K562 (cell line): ENCODE data around the gene CTNS. TPM values are rescaled to one million over a fixed set of nuclear protein-coding genes. Genes with fewer than 3 reads are reported as not detected.

Experiments
- CREB1 ChIP-seq, 2 experiments: sonication (generic) in 1 of 2; formaldehyde crosslinking in 1 of 2; IDR thresholded peaks; 2 replicates each; pipeline versions ENCODE4 v1.6.1 to v1.8.0; 2012 to 2022; ENCODE audit warnings: inconsistent platforms in 1 of 2, mild to moderate bottlenecking in 1 of 2, missing genetic modification reagents in 1 of 2, moderate library complexity in 1 of 2
- GABPB2 ChIP-seq: fragments of 250-450 bp; sonication (Bioruptor Pico); conservative IDR thresholded peaks from 2 replicates; pipeline ENCODE4 v1.5.1; 2021; ENCODE audit warnings: mild to moderate bottlenecking
- NFRKB ChIP-seq: fragments of 450-650 bp; IDR thresholded peaks from 2 replicates; pipeline ENCODE4 v1.6.1; 2016; ENCODE audit warnings: low read depth
- NR2C2 ChIP-seq, 2 experiments: fragments of 200-800 bp in 1 of 2; sonication (Bioruptor generic) in 1 of 2; sonication (generic) in 1 of 2; formaldehyde crosslinking in 1 of 2; IDR thresholded peaks; 2 replicates each; pipeline versions ENCODE4 v1.6.1 to v1.8.0; 2016 to 2022; ENCODE audit warnings: mild to moderate bottlenecking in 1 of 2, missing compliant biosample characterization in 1 of 2, missing genetic modification characterization in 1 of 2, missing genetic modification reagents in 1 of 2
- RBM14 ChIP-seq: fragments of 200-400 bp; formaldehyde crosslinking; IDR thresholded peaks from 2 replicates; pipeline ENCODE4 v1.6.1; 2018; ENCODE audit warnings: low read depth, mild to moderate bottlenecking, low read length, moderate library complexity, borderline replicate concordance; ENCODE audit not compliant: insufficient read depth
- ZNF347 ChIP-seq: fragments of 450-650 bp; formaldehyde crosslinking; IDR thresholded peaks from 2 replicates; pipeline ENCODE4 v1.4.0; 2020; ENCODE audit warnings: low read depth, mild to moderate bottlenecking, moderate library complexity
- polyA plus RNA-seq, 8 experiments: library from polyadenylated mRNA; depleted of rRNA in 4 of 8; stranded (reverse) in 5 of 8; unstranded in 3 of 8; fragments of >200 nt; fragmentation: Nextera tagmentation in 2 of 8; fragmentation: Illumina TruSeq in 1 of 8; extraction: Ambion mirVana in 2 of 8; extraction: Trizol in 1 of 8; gene quantifications; 2 replicates each; pipeline versions ENCODE4 v1.2.1 to v1.2.3, GENCODE V29; 2011 to 2014; ENCODE audit warnings: inconsistent platforms in 1 of 8, missing spikeins in 1 of 8
- total RNA-seq, 7 experiments: library from RNA; depleted of rRNA in 6 of 7; stranded (reverse); fragments of >200 nt in 6 of 7; fragmentation: Illumina TruSeq in 2 of 7; extraction: Trizol in 2 of 7; gene quantifications; 2 replicates each; pipeline versions ENCODE4 v1.2.1 to v1.2.3, GENCODE V29; 2011 to 2021; ENCODE audit warnings: low replicate concordance in 1 of 7
- TF ChIP-seq, protein P1 (sequence below): fragments of 200-600 bp; sonication (generic); IDR thresholded peaks from one replicate; pipeline ENCODE4 v1.6.1; 2012; ENCODE audit warnings: mild to moderate bottlenecking, low read depth, low read length, inconsistent platforms
- TF ChIP-seq, protein P2 (sequence below): sonication (generic); formaldehyde crosslinking; IDR thresholded peaks from 2 replicates; pipeline ENCODE4 v1.8.0; 2023; ENCODE audit warnings: missing genetic modification reagents, mild to moderate bottlenecking, borderline replicate concordance

The CTNS gene
- total and polyA plus RNA-seq, 9 of the 15 experiments (the other 6 are each of a cell fraction or from before 2014, with no cell fraction given): 0.66 to 8.4 (median 4.9) TPM

DNA sequence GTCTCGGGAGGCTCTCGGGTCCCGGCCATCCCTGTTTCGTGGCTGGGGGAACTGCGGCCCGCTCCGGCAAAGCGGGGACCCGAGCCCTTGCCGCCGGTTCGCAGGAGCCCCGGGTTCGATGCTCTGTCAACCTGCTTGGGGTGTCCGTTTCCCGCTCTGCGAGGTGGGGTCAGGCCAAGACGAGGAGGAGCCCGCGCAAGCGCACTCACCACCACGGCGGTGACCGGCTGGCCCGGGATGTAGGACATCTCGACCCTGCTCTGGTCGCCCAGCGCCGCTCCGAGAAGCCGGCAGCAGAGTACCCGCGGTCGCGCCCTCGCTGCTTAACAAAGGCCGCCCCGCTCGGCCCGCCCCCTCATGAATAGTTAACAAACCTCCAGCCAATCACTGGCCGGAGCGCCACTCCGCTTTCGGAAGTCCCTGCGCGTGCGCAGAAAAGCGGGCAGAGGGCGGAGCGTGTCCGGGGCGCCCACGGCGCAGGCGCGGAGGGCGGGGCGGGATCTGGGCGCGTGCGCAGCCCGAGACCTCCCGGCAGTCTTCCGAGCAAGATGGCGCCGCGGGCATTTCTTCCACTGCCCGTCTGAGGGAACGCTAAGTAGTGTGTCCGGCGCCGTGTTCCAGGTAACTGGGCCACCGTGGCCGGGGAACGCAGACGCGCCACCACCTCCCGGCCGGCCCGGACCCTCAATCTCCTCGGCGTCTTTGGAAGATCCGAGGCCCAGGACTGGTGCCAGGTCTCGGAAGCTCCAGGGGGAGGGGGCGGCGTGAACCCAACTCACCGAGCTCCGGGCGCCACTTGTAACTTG is 31.9 kb downstream of the CTNS start, which contains the start of the genes EMC6 and TAX1BP3 (continued):
- TF ChIP-seq, protein P1, sequence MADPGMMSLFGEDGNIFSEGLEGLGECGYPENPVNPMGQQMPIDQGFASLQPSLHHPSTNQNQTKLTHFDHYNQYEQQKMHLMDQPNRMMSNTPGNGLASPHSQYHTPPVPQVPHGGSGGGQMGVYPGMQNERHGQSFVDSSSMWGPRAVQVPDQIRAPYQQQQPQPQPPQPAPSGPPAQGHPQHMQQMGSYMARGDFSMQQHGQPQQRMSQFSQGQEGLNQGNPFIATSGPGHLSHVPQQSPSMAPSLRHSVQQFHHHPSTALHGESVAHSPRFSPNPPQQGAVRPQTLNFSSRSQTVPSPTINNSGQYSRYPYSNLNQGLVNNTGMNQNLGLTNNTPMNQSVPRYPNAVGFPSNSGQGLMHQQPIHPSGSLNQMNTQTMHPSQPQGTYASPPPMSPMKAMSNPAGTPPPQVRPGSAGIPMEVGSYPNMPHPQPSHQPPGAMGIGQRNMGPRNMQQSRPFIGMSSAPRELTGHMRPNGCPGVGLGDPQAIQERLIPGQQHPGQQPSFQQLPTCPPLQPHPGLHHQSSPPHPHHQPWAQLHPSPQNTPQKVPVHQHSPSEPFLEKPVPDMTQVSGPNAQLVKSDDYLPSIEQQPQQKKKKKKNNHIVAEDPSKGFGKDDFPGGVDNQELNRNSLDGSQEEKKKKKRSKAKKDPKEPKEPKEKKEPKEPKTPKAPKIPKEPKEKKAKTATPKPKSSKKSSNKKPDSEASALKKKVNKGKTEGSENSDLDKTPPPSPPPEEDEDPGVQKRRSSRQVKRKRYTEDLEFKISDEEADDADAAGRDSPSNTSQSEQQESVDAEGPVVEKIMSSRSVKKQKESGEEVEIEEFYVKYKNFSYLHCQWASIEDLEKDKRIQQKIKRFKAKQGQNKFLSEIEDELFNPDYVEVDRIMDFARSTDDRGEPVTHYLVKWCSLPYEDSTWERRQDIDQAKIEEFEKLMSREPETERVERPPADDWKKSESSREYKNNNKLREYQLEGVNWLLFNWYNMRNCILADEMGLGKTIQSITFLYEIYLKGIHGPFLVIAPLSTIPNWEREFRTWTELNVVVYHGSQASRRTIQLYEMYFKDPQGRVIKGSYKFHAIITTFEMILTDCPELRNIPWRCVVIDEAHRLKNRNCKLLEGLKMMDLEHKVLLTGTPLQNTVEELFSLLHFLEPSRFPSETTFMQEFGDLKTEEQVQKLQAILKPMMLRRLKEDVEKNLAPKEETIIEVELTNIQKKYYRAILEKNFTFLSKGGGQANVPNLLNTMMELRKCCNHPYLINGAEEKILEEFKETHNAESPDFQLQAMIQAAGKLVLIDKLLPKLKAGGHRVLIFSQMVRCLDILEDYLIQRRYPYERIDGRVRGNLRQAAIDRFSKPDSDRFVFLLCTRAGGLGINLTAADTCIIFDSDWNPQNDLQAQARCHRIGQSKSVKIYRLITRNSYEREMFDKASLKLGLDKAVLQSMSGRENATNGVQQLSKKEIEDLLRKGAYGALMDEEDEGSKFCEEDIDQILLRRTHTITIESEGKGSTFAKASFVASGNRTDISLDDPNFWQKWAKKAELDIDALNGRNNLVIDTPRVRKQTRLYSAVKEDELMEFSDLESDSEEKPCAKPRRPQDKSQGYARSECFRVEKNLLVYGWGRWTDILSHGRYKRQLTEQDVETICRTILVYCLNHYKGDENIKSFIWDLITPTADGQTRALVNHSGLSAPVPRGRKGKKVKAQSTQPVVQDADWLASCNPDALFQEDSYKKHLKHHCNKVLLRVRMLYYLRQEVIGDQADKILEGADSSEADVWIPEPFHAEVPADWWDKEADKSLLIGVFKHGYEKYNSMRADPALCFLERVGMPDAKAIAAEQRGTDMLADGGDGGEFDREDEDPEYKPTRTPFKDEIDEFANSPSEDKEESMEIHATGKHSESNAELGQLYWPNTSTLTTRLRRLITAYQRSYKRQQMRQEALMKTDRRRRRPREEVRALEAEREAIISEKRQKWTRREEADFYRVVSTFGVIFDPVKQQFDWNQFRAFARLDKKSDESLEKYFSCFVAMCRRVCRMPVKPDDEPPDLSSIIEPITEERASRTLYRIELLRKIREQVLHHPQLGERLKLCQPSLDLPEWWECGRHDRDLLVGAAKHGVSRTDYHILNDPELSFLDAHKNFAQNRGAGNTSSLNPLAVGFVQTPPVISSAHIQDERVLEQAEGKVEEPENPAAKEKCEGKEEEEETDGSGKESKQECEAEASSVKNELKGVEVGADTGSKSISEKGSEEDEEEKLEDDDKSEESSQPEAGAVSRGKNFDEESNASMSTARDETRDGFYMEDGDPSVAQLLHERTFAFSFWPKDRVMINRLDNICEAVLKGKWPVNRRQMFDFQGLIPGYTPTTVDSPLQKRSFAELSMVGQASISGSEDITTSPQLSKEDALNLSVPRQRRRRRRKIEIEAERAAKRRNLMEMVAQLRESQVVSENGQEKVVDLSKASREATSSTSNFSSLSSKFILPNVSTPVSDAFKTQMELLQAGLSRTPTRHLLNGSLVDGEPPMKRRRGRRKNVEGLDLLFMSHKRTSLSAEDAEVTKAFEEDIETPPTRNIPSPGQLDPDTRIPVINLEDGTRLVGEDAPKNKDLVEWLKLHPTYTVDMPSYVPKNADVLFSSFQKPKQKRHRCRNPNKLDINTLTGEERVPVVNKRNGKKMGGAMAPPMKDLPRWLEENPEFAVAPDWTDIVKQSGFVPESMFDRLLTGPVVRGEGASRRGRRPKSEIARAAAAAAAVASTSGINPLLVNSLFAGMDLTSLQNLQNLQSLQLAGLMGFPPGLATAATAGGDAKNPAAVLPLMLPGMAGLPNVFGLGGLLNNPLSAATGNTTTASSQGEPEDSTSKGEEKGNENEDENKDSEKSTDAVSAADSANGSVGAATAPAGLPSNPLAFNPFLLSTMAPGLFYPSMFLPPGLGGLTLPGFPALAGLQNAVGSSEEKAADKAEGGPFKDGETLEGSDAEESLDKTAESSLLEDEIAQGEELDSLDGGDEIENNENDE: no peak
- TF ChIP-seq NR2C2 (CRISPR knock-in tag; IDR thresholded peaks at IDR 0.05) (no peak), NR2C2 (tag; IDR thresholded peaks at IDR 0.05) (peak; percentile 8; the same call in 1 of the 2 replicates), RBM14 (no peak), ZNF347 (CRISPR knock-in tag) (no peak), CREB1 (IDR thresholded peaks at IDR 0.05) (no peak), CREB1 (CRISPR knock-in tag; IDR thresholded peaks at IDR 0.05) (no peak; the same call in 1 of the 2 replicates), NFRKB (peak; percentile 54; the same call in 1 of the 2 replicates), GABPB2 (CRISPR knock-in tag) (no peak)
- TF ChIP-seq, protein P2, sequence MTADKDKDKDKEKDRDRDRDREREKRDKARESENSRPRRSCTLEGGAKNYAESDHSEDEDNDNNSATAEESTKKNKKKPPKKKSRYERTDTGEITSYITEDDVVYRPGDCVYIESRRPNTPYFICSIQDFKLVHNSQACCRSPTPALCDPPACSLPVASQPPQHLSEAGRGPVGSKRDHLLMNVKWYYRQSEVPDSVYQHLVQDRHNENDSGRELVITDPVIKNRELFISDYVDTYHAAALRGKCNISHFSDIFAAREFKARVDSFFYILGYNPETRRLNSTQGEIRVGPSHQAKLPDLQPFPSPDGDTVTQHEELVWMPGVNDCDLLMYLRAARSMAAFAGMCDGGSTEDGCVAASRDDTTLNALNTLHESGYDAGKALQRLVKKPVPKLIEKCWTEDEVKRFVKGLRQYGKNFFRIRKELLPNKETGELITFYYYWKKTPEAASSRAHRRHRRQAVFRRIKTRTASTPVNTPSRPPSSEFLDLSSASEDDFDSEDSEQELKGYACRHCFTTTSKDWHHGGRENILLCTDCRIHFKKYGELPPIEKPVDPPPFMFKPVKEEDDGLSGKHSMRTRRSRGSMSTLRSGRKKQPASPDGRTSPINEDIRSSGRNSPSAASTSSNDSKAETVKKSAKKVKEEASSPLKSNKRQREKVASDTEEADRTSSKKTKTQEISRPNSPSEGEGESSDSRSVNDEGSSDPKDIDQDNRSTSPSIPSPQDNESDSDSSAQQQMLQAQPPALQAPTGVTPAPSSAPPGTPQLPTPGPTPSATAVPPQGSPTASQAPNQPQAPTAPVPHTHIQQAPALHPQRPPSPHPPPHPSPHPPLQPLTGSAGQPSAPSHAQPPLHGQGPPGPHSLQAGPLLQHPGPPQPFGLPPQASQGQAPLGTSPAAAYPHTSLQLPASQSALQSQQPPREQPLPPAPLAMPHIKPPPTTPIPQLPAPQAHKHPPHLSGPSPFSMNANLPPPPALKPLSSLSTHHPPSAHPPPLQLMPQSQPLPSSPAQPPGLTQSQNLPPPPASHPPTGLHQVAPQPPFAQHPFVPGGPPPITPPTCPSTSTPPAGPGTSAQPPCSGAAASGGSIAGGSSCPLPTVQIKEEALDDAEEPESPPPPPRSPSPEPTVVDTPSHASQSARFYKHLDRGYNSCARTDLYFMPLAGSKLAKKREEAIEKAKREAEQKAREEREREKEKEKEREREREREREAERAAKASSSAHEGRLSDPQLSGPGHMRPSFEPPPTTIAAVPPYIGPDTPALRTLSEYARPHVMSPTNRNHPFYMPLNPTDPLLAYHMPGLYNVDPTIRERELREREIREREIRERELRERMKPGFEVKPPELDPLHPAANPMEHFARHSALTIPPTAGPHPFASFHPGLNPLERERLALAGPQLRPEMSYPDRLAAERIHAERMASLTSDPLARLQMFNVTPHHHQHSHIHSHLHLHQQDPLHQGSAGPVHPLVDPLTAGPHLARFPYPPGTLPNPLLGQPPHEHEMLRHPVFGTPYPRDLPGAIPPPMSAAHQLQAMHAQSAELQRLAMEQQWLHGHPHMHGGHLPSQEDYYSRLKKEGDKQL (CRISPR knock-in tag): no peak
